GM12865 (cell line): ENCODE measurements around the gene SLC26A2.

Experiments
- DNase-seq: peaks from one replicate; pipeline ENCODE4 v3.0.0; 2010; ENCODE audit warnings: low read depth
- H3K4me3 ChIP-seq: 2 replicates; pipeline ENCODE4 v1.5.1; 2011; ENCODE audit warnings: mild to moderate bottlenecking, low read depth, low read length, control low read depth
- CTCF ChIP-seq: IDR thresholded peaks from 2 replicates; pipeline ENCODE4 v1.5.1; 2011; ENCODE audit warnings: low read length, control low read depth, low read depth, inconsistent platforms; ENCODE audit not compliant: insufficient read depth; ENCODE audit errors: missing control alignments

Gene SLC26A2

GRCh38 chr5:149953436-149954121 lies 7.0 kb upstream of the SLC26A2 start:
- H3K4me3 ChIP-seq = no peak overlapping the region
- DNase-seq = no peak
- TF ChIP-seq CTCF = no peak

GRCh38 chr5:149954798-149955197 lies 5.8 kb upstream of the SLC26A2 start:
- no peak for TF ChIP-seq CTCF
- DNase-seq = no peak
- no peak overlapping the region for H3K4me3 ChIP-seq

- no peak for DNase-seq
- no peak for TF ChIP-seq CTCF
- H3K4me3 ChIP-seq = no peak overlapping the region
These were observed 3.9 kb upstream of the SLC26A2 start for GRCh38 chr5:149956685-149957084.

GRCh38 chr5:149957855-149958254 lies 2.7 kb upstream of the SLC26A2 start:
- H3K4me3 ChIP-seq = no peak overlapping the region
- DNase-seq = no peak
- no peak for TF ChIP-seq CTCF

- TF ChIP-seq CTCF = peak; percentile 69
These were observed 937 bp upstream of the SLC26A2 start for GRCh38 chr5:149959406-149960236.

GRCh38 chr5:149961186-149961685 lies 678 bp downstream of the SLC26A2 start:
- DNase-seq = no peak
- H3K4me3 ChIP-seq = peak overlapping the region; percentile 73
- TF ChIP-seq CTCF = no peak

More at GRCh38 chr5:149959406-149960236, 937 bp upstream of the SLC26A2 start:
- DNase-seq = peak; percentile 70
- peak overlapping the region; percentile 81 for H3K4me3 ChIP-seq
